ENCODE measurements around the gene TBCK.

Gene TBCK

DNA sequence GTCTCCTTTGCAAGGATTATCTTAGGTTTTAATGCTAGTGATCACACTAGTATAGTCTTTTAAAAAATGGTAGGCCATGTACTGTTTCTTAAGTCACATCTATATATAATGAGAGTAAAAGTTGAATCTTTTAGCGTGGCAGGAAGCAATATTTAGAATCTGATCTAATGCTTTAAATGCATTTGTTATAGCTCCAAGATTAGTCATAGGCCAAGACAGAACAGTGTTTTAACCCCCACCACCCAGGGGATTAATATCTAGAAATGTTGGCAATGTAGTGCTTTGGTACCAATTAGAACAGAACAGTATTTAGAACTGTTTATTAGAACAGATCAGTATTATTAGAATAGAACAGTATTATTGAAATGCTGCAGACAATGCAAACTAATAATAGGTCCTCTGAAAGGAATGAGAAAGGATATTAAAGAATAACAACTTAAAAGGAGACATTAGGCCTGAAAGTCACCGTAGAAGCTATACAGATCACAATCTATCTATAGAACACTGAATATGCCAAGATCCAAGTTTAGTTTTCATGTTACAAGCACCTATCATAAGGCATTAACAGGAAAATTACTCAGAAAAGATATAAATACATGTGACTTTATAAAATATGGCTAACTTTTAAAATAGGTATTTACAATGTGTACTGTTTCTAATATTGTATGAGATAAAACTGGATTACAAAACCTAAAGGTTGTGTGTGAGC, 274.6 kb downstream of the TBCK start:
- Histone ChIP-seq H3K9me3 (ENCODE audit: insufficient read depth, low read depth, low read length) (no peaks in the 10 kb centered on the region), H3K9ac (ENCODE audit: low read depth, low read length) (no peak overlapping the region), H3K27ac (ENCODE audit: low read depth, low read length) (no peak overlapping the region), H3K4me3 (ENCODE audit: low read length) (no peak overlapping the region), H3K36me3 (ENCODE audit: insufficient read depth, low read length) (0 out of 2 replicates have a peak, but pooled peaks cover 3% of the 10 kb centered on the region), H3K4me1 (ENCODE audit: insufficient read depth, low read length) (0 out of 2 replicates have a peak, but pooled peaks cover 7% of the 10 kb centered on the region), H3K27me3 (ENCODE audit: insufficient read depth, low read length) (no peaks in the 10 kb centered on the region)
- WGBS, result 100% methylated on average over 2 of the region's 2 CpGs

DNA sequence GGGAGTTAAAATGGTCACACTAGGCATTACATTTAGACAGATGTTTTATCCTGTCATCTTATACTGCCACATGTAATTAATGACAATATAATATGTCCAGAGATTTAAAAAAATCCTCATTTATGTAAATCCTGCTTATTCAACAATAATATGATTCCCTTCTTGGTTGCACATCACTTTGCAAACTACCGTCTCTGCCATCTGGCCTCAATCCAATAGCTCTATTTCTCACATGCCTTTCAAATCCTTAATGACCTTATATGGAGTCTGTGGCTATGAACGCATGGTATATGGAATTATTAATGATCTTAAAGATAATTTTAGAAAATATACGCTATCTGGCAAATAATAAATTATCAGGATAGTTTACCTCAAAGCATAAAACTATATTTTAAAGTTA, 276.2 kb downstream of the TBCK start:
- no peak overlapping the region for H3K27ac ChIP-seq (ENCODE audit: low read depth, low read length)
- no peaks in the 10 kb centered on the region for H3K9me3 ChIP-seq (ENCODE audit: insufficient read depth, low read depth, low read length)
- 100% methylated on average over 1 of the region's 3 CpGs for WGBS
- no peaks in the 10 kb centered on the region for H3K36me3 ChIP-seq (ENCODE audit: insufficient read depth, low read length)
- H3K4me3 ChIP-seq (ENCODE audit: low read length), result no peak overlapping the region
- H3K4me1 ChIP-seq (ENCODE audit: insufficient read depth, low read length), result 0 out of 2 replicates have a peak, but pooled peaks cover 9% of the 10 kb centered on the region
- no peaks in the 10 kb centered on the region for H3K27me3 ChIP-seq (ENCODE audit: insufficient read depth, low read length)
- no peak overlapping the region for H3K9ac ChIP-seq (ENCODE audit: low read depth, low read length)

DNA sequence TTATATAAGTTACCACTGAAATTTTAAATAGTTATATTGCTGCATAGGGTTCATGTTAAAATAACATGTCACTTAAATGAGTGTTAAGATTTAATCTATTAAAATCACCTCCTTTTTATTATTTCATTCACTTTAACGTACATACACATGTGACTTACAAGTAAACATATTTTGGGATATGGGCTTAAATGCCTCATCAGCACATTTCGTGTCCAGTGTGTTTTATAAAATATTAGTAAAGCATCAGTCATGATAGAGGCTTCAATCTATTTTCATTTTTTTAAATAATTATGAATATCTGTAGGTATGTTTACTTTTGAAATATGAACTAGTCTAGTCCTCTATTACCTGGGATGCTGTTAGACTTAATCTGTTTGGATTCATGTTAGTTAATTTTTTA, 277.1 kb downstream of the TBCK start:
- Histone ChIP-seq H3K9ac (ENCODE audit: low read depth, low read length) (no peak overlapping the region), H3K27ac (ENCODE audit: low read depth, low read length) (no peak overlapping the region), H3K9me3 (ENCODE audit: insufficient read depth, low read depth, low read length) (no peaks in the 10 kb centered on the region), H3K36me3 (ENCODE audit: insufficient read depth, low read length) (no peaks in the 10 kb centered on the region), H3K4me3 (ENCODE audit: low read length) (no peak overlapping the region), H3K4me1 (ENCODE audit: insufficient read depth, low read length) (0 out of 2 replicates have a peak, but pooled peaks cover 15% of the 10 kb centered on the region), H3K27me3 (ENCODE audit: insufficient read depth, low read length) (no peaks in the 10 kb centered on the region)
- no CpG with 5 or more reads among the region's 2 CpGs for WGBS

DNA sequence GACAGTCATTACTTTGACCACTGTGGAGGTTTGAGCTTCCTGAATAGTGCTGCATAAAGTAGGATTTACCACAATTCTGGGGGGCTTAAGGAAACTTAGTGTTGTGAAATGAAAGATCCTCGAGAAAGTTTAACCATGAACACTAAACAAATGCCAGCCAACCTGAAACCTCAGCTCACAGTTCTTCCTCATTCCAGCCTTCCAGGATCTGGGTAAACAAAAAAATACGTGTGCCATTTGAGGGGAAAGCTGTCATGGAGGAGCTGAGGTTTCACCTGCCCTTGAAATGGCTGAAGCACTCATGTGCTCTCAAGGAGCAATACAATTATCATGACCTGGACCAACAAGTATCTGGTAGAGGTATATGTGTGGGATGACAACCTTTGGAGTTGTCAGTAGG, 278.0 kb downstream of the TBCK start:
- no peak overlapping the region for H3K27ac ChIP-seq (ENCODE audit: low read depth, low read length)
- H3K9ac ChIP-seq (ENCODE audit: low read depth, low read length), result no peak overlapping the region
- no peaks in the 10 kb centered on the region for H3K36me3 ChIP-seq (ENCODE audit: insufficient read depth, low read length)
- H3K4me1 ChIP-seq (ENCODE audit: insufficient read depth, low read length), result 0 out of 2 replicates have a peak, but pooled peaks cover 15% of the 10 kb centered on the region
- H3K27me3 ChIP-seq (ENCODE audit: insufficient read depth, low read length), result no peaks in the 10 kb centered on the region
- H3K4me3 ChIP-seq (ENCODE audit: low read length), result no peak overlapping the region
- WGBS, result 75% methylated on average over 2 of the region's 2 CpGs
- no peaks in the 10 kb centered on the region for H3K9me3 ChIP-seq (ENCODE audit: insufficient read depth, low read depth, low read length)

DNA sequence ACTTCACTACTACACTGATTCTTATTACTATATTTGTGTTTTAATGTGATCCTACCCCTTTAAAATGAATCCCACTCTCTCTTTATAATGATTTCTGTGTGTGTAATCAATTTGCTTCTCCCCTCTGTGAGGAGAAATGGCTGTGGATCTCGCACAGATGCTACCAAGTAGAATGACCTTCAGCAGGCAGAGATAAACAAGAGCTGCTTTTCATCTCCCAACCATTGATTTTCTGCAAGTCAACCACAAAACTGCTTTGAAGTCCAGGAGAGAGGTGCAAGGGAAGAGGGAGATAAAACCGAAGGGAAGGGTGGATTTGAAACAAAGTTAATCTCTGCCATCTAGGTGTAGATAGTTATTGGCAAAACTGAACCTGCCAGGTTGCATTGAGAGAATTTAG, 279.2 kb downstream of the TBCK start:
- no peak overlapping the region for H3K9ac ChIP-seq (ENCODE audit: low read depth, low read length)
- H3K27ac ChIP-seq (ENCODE audit: low read depth, low read length), result no peak overlapping the region
- no peaks in the 10 kb centered on the region for H3K36me3 ChIP-seq (ENCODE audit: insufficient read depth, low read length)
- H3K4me3 ChIP-seq (ENCODE audit: low read length), result no peak overlapping the region
- no peaks in the 10 kb centered on the region for H3K9me3 ChIP-seq (ENCODE audit: insufficient read depth, low read depth, low read length)
- 0 out of 2 replicates have a peak, but pooled peaks cover 15% of the 10 kb centered on the region for H3K4me1 ChIP-seq (ENCODE audit: insufficient read depth, low read length)
- no peaks in the 10 kb centered on the region for H3K27me3 ChIP-seq (ENCODE audit: insufficient read depth, low read length)
- 77% methylated on average over 2 of the region's 2 CpGs for WGBS

DNA sequence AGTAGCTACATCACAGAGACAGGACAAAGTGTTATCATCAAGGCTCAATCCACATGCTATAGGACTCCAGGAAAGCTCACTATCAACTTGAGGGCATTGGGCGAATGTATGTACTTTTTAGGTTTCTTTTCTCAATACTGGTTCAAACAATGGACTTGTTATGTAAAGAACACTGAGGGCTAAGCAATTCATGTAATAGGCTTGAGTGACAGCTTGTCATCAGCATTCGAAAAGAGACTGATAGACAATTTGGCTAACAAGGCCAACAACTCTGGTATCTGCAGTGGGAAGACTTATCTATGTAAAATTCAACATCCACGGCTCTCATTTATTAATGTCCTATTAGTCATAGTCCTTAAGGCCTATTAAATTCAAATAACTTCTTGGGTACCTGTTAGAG, 279.7 kb downstream of the TBCK start:
- no peak overlapping the region for H3K4me3 ChIP-seq (ENCODE audit: low read length)
- 90% methylated on average over 2 of the region's 3 CpGs for WGBS
- H3K9me3 ChIP-seq (ENCODE audit: insufficient read depth, low read depth, low read length), result no peaks in the 10 kb centered on the region
- no peak overlapping the region for H3K9ac ChIP-seq (ENCODE audit: low read depth, low read length)
- H3K27ac ChIP-seq (ENCODE audit: low read depth, low read length), result no peak overlapping the region
- H3K4me1 ChIP-seq (ENCODE audit: insufficient read depth, low read length), result 0 out of 2 replicates have a peak, but pooled peaks cover 15% of the 10 kb centered on the region
- no peaks in the 10 kb centered on the region for H3K27me3 ChIP-seq (ENCODE audit: insufficient read depth, low read length)
- no peaks in the 10 kb centered on the region for H3K36me3 ChIP-seq (ENCODE audit: insufficient read depth, low read length)

DNA sequence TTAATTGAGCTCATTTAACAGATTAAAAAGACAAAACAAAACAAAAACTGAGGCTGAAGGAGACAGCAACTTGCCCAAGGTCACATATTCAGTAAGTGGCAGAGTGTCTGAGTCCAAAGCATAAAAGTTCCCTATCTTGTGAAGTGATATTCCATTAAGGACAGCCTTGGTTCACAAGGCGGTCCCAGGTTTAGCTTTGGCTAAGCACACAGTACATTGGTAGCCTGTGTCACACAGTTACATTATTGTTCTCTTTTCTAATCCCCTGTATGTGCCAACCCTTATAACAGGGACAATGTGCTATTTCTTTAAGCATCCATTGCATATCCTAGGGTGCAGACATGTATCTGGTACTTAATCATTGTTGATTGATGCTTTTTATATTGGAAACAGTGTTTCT, 280.8 kb downstream of the TBCK start:
- 0 out of 2 replicates have a peak, but pooled peaks cover 15% of the 10 kb centered on the region for H3K4me1 ChIP-seq (ENCODE audit: insufficient read depth, low read length)
- no peak overlapping the region for H3K9ac ChIP-seq (ENCODE audit: low read depth, low read length)
- no peaks in the 10 kb centered on the region for H3K27me3 ChIP-seq (ENCODE audit: insufficient read depth, low read length)
- no peaks in the 10 kb centered on the region; the same call in 1 of the 2 replicates for H3K9me3 ChIP-seq (ENCODE audit: insufficient read depth, low read depth, low read length)
- no peak overlapping the region for H3K4me3 ChIP-seq (ENCODE audit: low read length)
- no peak overlapping the region for H3K27ac ChIP-seq (ENCODE audit: low read depth, low read length)
- H3K36me3 ChIP-seq (ENCODE audit: insufficient read depth, low read length), result no peaks in the 10 kb centered on the region
- 94% methylated on average over 1 of the region's 1 CpG for WGBS

DNA sequence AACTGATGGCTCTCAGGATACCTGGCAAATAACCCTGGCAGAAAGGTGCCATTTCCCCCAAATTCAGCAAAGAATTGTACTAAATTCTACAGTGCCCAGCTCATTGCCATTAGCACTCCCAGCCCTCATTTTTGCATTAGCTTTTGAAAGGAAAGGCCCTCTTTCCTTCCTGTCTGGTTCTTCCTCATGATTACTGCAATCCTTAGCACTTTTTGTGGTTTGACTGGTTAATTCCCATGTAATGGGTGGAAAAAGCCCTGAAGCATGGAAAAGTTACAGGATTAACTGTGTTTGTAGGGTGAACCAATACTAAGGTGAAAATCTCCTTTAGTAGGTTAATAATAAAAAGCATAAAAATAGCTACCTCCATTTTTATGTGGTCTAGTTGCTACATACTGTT, 281.3 kb downstream of the TBCK start:
- H3K27me3 ChIP-seq (ENCODE audit: insufficient read depth, low read length), result no peaks in the 10 kb centered on the region
- no peaks in the 10 kb centered on the region; the same call in 1 of the 2 replicates for H3K9me3 ChIP-seq (ENCODE audit: insufficient read depth, low read depth, low read length)
- H3K4me1 ChIP-seq (ENCODE audit: insufficient read depth, low read length), result 0 out of 2 replicates have a peak, but pooled peaks cover 15% of the 10 kb centered on the region
- H3K36me3 ChIP-seq (ENCODE audit: insufficient read depth, low read length), result no peaks in the 10 kb centered on the region
- H3K4me3 ChIP-seq (ENCODE audit: low read length), result no peak overlapping the region
- H3K27ac ChIP-seq (ENCODE audit: low read depth, low read length), result no peak overlapping the region
- H3K9ac ChIP-seq (ENCODE audit: low read depth, low read length), result no peak overlapping the region

DNA sequence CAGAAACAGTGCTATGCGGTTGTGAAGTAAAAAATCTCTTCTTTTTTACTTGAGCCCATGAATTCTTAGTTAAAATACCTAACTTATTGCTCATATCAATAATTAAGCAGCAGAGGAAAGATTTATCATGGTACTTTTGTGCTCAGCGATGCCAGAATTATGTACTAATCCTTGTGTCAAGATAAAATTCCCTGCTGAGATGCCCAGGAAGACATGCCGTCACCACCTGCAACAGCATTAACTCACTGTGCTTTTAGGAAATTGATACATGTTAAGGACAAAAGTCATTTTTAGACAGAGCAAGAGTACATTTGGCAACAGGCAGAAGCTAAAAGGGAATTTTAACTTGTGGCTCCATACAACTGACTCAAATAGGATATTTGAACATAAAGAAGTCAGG, 281.8 kb downstream of the TBCK start:
- 0 out of 2 replicates have a peak, but pooled peaks cover 15% of the 10 kb centered on the region for H3K4me1 ChIP-seq (ENCODE audit: insufficient read depth, low read length)
- no peaks in the 10 kb centered on the region for H3K36me3 ChIP-seq (ENCODE audit: insufficient read depth, low read length)
- no peaks in the 10 kb centered on the region for H3K27me3 ChIP-seq (ENCODE audit: insufficient read depth, low read length)
- H3K9me3 ChIP-seq (ENCODE audit: insufficient read depth, low read depth, low read length), result no peaks in the 10 kb centered on the region; the same call in 1 of the 2 replicates
- H3K27ac ChIP-seq (ENCODE audit: low read depth, low read length), result no peak overlapping the region
- WGBS, result 100% methylated on average over 2 of the region's 3 CpGs
- H3K9ac ChIP-seq (ENCODE audit: low read depth, low read length), result no peak overlapping the region
- H3K4me3 ChIP-seq (ENCODE audit: low read length), result no peak overlapping the region

DNA sequence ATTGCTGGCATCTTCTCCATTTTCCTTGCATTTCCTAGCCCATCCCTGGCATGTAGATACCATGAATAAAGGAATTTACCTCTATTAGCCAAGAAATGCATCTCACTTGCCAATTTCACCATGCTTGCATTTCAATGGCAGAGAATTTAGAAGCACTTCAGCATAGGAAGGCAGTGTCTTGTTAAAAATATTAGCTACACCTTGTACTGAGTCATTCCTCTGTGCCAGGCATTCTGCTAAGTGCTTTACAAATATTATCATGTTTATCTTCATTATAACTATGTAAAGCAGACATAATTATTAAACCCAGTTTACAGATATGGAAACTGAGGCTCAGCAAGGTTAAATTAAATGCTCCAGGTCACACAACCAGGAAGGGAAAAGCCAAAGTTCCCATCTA, 282.5 kb downstream of the TBCK start:
- no peaks in the 10 kb centered on the region for H3K36me3 ChIP-seq (ENCODE audit: insufficient read depth, low read length)
- no peak overlapping the region for H3K27ac ChIP-seq (ENCODE audit: low read depth, low read length)
- 0 out of 2 replicates have a peak, but pooled peaks cover 15% of the 10 kb centered on the region for H3K4me1 ChIP-seq (ENCODE audit: insufficient read depth, low read length)
- no peak overlapping the region for H3K4me3 ChIP-seq (ENCODE audit: low read length)
- no peaks in the 10 kb centered on the region; the same call in 1 of the 2 replicates for H3K9me3 ChIP-seq (ENCODE audit: insufficient read depth, low read depth, low read length)
- no peak overlapping the region for H3K9ac ChIP-seq (ENCODE audit: low read depth, low read length)
- no peaks in the 10 kb centered on the region for H3K27me3 ChIP-seq (ENCODE audit: insufficient read depth, low read length)

DNA sequence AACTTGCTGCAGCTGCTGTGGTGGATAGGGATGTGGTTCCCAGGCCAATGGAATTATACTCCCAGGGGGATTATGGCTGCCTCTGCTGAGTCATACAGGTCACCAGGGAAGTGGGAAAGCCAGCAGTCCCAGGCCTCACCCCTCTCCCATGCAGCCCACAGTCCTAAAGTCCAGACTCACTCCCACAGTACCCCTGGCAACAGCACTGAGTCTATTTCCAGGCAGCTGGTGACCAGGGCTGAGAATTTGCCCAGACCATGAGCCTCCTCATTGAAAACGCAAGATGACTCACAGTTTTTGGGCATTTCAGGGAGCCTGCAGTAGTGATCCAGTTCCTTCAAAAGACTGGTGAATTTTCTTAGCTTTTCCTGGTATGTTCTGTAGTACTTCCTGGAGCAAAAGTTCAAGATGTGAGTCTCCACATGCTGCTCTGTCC, 283.1 kb downstream of the TBCK start:
- Histone ChIP-seq H3K36me3 (ENCODE audit: insufficient read depth, low read length) (no peaks in the 10 kb centered on the region), H3K4me3 (ENCODE audit: low read length) (no peak overlapping the region), H3K27me3 (ENCODE audit: insufficient read depth, low read length) (no peaks in the 10 kb centered on the region), H3K9me3 (ENCODE audit: insufficient read depth, low read depth, low read length) (no peaks in the 10 kb centered on the region; the same call in 1 of the 2 replicates), H3K9ac (ENCODE audit: low read depth, low read length) (no peak overlapping the region), H3K27ac (ENCODE audit: low read depth, low read length) (no peak overlapping the region), H3K4me1 (ENCODE audit: insufficient read depth, low read length) (0 out of 2 replicates have a peak, but pooled peaks cover 15% of the 10 kb centered on the region)
- 92% methylated on average over 1 of the region's 1 CpG for WGBS
